Kidney capillary endothelial cell (primary cell): ENCODE measurements around the gene EPS8L2.

Source experiments
- DNase-seq: peaks from one replicate; pipeline ENCODE4 v3.0.0-alpha.2; 2018; ENCODE audit warnings: low spot score

The EPS8L2 gene

DNA sequence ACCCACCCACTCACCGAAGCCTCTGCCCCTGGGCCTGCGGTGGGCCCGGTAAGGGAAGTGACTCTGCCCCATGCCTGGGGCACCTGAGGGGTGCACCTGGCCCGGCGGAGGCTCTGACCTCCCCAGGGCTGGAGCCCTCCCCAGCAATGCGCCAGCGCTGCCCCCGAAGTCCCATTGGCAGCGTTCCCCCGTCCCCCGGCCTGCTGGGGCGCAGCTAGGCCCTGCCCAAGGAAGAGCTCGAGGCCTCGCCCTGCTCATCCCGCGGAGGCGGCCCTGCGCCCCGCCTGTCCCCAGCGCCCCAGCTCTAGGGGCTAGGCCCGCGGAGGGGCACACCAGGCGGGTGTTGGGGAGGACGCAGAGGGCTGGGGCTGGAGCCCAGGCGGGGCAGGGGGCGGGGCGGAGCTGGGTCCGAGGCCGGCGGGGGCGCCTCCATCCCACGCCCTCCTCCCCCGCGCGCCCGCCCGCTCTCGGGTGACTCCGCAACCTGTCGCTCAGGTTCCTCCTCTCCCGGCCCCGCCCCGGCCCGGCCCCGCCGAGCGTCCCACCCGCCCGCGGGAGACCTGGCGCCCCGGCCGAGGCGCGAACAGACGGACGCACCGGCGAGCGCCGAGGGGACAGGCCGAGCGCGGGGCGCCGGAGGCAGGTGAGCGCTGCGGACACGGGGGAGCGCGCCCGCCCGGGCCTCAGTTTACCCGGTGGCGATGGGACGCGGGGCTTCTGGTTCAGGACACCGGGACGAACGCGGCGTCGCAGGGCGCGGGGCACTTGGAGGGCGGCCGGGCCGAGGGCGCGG is at the start of gene EPS8L2:
EPS8L2 (plus strand) TSS at position 586 of the 793 bp plus-strand sequence. CDS start 3,177 bp downstream, outside the sequence.
- DNase-seq, result no peak

DNA sequence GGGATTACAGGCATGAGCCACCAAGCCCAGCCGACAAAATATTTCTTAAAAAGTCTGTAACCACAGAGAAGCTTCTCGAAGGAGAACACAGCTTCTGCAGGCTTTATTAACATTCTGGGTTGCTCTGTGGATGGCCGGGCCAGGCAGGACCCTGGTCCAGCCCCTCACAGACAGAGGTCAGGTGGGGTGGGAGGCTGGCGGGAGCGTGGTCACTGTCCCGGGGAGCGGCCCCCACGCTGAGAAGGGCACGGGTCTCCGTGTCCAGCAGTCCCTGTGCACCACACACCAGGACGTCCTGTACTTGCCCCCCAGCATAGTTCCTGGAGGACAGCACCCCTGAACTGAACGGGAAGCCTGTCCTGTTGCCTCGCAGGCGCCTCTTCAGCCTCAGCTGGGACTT is 49.6 kb upstream of the EPS8L2 start:
- no peak for DNase-seq

DNA sequence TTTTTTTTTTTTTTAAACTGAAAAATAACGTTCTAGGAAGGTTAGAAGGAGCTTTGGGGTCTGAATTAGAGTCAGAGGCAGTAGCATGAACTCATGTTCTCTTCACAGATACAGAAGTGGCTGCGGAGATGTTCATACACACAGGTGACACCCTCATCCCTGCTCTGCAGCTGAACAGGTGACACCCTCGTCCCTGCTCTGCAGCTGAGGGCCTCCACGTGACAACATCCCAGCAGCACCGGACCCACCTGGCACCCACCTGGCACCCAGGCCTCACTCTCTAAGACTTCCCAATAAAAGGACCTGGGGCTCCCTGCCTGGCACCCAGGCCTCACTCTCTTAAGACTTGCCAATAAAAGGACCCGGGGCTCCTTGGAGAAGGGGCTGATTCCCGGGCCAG is 49.2 kb upstream of the EPS8L2 start:
- DNase-seq, result no peak

DNA sequence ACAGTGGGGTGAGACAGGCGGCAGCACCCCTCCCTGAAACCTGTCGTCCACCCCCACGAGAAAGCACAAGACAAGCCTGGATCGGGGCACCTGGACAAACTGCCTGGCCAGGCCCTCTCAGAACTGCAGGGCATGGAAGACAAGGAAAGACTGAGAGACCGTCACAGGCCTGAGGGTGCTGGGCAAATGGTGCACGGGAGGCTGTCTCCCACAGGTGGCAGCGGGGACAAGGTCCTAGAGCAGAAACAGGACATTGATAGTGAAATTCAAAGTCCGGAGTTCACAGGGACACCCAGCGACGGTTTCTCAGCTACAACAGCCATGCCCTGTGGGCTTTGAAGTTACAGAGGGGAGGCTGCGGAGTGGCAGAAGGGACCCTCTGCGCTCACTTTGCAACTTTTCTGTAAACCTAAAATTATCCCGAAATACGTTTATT is 48.3 kb upstream of the EPS8L2 start:
- DNase-seq, result no peak

DNA sequence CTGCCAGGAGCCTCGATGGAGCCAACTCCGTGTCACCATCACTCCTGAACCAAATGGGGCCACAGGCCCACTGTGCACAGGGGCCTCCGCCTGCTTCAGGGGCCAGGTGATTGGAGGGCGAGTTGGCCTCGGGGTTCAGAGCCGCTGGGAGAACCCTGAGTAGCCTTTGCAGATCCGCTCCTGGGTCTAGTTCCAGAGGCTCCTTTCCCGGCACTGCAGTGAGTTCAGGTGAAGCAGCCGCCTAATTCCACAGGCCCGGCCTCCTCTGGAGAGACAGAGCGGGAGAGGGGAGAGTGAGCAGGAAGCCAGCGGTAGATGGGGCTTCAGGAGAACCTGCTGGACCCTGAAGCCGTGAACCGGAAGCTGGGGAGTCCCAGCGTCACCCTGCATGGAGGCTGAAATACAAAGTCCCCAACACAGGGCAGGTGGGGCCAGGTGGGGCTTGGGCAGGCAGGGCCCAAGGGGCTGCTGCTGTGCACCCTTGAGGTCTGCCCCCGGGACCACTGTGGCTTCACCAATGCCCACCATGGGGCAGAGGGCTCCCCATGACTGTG is 46.4 kb upstream of the EPS8L2 start:
- DNase-seq, result no peak

DNA sequence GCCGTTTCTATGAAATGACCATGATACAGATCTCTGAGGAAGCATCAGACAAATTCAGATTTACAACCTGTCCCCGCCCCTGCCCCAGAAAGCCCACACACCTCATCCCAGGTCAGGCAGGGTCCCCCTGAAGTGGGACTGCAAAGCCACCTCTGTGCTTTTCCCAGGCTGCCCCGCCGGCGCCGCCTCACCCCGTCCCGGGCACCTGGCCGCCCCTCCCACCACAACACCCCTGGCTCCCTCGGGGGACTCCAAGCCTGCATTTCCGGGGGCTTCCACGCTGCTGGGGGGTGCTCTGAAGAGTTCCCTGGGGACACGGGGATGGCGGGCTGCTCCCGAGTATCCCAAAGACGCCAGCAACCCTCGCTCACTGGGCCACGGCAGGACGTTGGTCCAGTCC is 45.8 kb upstream of the EPS8L2 start:
- DNase-seq, result no peak

DNA sequence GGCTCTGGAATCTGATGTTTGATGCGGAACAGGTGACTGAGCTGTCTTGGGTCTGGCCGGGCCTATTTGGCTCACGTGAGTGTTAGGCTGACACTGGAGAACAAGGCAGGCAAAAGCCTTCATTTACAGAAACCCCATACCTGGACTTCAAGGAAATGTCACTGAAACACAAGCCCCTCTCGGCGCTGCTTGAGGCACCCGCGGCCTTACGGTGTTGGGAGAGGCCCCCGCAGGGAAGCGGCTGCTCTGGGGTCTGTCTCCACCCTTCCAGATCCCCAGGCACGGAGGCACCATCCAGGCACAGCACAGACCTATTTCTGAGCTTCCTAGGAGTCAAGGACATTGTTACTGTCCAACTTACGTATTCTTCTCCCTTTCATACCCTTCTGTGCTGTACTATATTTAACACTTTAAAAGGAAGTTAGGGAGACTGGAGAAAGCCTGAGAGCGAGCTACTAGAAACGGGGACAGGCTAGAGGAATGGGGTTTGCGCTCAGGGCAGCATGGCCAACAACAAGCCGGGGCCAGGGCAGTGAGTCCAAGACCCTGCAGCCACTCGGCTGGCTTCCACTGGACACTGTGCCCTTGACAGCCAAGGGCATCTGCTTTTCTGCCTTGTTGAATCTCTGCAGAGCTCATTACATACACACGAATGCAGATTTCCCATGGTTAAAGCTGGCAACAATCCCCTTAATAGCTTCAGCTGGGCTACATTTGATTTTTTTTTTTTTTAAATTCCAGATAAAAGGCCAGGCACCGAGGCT is 45.2 kb upstream of the EPS8L2 start:
- DNase-seq, result no peak

DNA sequence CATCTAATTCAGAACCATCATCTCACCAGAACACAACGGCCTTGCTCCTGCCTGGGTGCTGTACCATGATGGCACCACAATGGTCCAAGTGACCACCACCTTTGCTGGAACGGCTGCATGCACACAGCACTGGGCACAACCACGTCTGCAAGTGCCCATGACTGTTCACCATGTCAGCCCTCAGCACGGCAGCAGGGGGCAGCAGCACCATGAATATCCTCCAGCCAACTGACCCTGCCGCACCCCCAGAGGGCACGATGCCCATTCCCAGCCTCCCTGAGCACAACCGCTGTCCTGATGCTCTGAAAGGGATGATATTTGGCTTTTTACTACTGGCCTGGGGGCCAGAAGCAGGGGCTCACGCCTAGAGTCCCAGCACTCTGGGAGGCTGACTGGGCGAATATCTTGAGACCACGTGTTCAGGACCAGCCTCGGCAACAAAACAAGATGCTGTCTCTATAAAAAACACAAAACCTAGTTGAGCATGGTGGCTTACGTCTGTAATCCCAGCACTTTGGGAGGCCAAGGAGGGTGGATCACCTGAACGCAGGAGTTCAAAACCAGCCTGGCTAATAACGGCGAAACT is 43.2 kb upstream of the EPS8L2 start:
- peak; percentile 38 for DNase-seq

DNA sequence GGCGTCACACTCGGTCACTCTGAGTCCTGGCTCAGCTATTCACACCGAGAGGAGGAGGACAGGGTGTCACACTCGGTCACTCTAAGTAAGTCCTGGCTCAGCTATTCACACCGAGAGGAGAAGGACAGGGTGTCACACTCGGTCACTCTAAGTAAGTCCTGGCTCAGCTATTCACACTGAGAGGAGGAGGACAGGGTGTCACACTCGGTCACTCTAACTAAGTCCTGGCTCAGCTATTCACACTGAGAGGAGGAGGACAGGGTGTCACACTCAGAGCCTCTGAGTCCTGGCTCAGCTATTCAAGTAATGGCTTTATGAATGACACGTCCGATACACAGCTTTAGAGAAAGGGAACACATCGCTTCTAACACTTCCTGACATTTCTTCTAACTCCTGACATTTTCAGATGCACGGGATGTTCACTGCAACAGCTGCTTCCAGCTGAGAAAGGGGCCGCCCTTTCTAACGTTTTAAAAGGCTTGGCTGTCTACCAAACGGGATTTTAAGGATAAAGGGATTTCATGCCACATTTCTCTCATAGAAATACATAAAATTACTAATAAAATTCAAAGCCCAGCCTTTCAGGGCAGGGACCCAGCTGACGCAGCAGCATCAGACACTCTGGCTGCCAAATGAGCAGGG is 40.8 kb upstream of the EPS8L2 start:
- no peak for DNase-seq

DNA sequence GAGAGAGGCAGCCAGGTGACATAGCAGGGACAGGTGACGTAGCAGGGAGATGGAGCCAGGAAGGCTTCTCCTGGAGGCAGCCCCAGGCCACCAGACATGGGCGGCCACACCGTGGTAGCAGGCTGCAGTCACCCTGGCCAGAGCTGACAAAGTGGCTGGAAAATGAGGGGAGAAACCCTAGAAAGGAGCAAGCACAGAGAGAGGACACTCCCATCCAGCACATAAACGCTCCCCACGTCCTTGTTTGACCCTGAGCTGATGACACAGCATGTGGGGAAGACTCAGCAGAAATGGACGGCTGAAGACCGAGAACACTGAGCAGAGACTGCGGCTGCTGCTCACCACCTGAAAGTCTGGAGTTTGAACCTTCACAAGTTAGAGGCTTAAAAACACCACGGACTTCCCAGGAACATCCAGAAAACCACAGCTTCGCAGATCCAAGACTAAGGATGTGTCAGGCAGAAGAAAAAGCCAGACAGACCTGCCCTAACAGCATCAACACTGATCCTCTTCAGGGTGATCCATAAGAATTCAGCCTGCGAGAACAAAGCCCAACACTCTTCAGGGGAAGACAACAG is 40.2 kb upstream of the EPS8L2 start:
- DNase-seq, result no peak

DNA sequence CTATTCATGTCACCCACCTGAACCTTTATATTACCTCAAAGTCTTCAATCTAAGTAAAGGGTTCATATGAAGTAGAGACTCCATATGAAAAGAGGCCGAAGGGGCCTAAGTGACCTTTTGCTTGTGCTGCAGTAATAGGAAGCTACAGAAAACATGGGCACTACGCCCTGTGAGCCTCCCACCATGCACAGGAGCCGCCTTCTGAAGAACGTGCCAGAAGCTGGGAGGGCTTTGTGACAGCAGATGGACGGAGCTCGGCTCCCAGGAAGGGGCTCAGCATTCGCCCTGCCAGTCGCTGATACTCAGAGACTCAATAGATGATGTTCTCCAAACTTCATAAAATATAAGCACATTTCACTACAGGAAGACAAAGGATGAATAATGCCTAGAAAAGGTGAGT is 32.2 kb upstream of the EPS8L2 start:
- no peak for DNase-seq

DNA sequence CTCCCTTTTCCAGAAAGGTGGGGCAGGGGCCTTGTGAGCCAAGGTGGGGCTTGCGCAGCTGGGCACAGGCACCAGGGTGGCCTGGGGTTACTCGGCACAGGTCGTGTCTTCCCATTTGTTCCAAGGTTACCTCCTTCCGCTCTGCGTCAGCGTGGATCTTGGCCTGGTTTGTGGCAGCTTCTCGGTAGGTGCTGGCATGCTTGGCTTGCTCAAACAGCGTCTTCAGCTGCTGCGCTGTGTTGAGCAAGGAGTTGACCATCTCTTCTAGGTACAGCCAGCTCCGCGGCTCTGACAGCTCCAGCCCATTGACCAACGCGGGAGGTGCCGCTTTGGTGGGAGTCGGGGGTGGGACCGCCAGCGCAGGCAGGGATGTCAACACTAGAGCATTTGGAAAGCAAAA is 31.6 kb upstream of the EPS8L2 start:
- DNase-seq, result no peak

DNA sequence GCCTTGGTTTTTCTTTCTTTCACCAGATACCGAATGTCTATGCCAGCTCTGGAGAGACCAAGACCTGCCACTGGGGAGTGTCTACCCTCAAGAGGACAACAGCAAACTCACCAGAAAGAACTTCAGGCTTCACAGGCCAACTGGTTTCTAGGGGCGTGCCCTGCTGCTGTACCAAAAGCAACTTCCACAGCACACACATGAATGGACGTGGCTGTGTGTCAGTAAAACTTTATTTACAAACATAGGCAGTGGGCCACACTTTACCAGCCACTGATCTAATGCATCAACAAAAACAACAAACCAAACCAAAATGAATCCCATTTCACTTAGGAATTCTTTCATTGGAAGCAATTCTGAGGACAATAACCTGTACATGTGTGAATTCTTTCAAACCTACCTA is 27.7 kb upstream of the EPS8L2 start:
- DNase-seq, result no peak

DNA sequence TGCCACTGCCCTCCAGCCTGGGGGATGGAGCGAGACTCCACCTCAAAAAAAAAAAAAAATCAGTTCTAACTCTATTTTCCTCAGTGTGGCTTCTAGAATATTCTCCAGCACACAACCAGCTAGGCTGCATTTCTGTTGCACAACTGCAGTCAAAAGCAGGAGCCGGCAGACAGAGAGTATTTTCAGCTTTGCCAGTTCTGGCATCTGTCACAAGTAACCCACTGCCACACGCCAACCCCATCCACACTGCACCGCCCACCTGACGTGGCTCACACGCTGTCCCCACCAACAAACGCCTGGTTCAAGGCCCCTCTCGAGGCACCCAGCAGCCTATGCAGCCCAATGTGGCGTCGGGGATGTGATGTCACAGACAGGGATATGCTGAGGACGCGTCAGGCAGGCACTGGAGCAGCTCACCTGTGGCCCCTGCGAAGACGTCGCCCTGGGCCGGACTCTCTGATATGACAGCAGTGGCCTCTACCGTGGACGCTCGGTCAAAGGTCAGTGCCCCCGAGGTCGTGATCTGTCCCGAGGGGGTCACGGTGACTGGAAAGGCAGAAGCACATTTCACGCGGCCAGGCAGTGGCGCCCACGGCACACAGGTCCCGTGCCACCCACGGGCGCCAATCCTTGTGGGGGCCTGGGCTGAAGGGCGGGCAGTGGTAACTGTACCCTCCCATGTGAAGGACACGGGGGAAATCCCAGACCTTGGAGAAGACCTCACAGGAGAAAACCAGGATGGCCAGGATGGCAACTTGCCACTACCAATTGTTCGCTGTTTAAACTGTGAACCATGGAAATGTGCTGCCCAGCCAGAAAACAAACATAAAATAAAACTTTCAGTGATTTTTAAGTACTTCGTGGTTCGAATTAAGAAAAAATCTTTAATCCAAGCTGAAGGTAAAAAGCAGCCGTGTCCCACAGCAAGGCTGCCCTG is 26.5 kb upstream of the EPS8L2 start:
- DNase-seq, result no peak

DNA sequence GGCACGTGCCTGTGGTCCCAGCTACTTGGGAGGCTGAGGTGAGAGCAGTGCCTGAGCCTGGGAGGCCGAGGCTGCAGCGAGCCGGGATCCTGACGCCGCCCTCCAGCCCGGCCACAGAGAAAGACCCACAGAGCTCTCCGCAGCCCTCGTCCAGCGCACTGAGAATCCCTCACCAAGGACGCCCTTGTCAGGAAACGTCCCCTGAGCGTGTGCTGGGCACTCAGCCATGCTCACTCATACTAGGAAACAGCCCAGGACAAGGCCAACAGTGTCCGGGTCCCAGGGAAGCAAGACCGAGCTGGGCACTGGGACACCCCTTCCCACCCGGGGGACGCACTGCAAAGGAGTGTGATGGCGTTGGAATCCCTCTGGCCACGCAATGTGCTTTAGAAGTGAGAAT is 25.6 kb upstream of the EPS8L2 start:
- DNase-seq, result no peak

DNA sequence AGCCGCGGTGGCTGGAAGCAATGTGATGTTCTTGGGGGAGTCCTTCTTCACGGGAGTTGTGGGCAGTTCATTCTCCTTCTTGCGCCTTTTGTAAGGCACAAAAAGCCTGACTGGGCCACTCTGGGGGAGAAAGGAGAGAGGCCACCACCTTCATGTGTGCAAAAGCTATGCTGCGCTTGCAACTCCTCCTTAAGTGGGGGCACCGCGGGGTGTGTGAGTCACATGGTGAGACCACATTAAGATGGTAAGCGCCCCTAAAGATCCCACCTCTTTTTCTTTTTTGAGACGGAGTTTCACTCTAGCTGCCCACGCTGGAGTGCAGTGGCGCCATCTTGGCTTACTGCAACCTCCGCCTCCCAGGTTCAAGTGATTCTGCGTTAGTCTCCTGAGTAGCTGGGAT is 25.1 kb upstream of the EPS8L2 start:
- DNase-seq, result no peak

DNA sequence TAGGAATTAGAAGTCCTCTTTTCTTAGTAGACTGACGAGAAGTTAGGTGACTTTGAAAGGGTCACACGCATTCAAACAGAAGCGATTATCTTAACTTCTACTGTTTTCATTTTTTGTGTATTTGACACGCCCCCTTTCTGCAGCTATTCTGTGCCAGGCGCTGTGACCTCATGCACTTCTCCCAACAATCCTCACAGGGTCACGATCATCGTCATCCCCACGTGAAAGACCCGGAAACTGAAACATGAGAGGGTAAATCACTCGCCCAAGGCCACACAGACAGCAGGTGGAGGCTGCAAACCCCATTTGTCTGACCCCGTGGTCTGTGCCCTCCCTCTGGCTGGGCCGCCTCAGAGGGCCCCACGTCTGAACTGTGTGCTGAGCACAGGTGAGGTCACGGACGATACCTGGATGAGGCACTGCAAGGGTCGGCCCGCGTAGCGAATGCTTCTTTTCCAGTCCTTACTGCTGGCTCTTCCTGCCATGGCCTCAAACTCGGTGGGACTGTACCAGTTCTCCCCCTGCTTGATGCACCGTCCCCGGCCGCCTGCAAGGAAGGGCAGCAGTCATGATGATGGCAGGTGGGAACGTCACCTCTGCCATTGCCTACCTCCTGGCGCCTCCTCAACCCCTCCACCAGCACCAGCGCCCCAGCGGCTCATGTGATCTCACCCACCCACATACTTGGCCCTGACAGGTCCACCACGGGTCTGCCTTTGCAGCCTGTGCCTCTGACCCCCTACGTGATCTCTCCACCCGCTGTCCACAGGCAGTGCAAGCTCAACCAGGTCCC is 19.4 kb upstream of the EPS8L2 start:
- DNase-seq, result no peak

DNA sequence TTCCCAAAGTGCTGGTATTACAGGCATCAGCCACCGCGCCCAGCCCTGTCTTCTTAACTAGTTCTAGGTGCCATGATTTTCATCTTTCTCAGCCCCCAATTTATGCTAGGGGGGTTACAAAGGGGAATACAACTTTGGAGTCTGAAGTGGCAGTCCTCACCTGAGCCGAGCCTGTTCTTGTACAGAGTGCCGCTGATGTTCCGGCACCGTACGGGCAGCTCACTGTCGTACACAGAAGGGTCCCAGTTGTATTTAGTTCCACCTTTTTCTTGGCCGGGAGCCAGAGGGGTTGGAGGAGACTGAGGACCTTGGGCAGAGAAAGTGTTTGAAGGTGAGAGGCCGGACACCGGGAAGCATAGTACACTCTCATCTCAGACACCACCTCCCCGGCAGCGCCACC is 18.3 kb upstream of the EPS8L2 start:
- DNase-seq, result no peak

DNA sequence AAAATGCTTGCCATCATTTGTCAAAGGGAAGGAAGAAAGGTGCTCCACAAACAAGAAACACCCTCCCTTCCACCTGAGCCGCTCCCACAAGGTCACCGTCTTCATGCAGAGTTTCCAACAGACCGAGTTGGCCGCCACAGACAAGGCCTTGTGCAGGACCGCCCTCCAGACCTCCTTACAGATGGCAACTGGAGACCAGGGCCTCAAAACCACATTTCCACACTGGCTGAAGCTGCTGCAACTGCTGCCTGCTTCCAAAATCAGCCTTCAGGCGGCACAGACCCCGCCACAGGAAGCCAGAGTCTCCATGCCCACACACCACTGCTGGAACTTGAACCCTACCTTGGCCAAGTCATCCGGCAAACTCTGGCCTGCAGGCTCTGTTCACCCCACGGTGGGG is 17.4 kb upstream of the EPS8L2 start:
- no peak for DNase-seq

DNA sequence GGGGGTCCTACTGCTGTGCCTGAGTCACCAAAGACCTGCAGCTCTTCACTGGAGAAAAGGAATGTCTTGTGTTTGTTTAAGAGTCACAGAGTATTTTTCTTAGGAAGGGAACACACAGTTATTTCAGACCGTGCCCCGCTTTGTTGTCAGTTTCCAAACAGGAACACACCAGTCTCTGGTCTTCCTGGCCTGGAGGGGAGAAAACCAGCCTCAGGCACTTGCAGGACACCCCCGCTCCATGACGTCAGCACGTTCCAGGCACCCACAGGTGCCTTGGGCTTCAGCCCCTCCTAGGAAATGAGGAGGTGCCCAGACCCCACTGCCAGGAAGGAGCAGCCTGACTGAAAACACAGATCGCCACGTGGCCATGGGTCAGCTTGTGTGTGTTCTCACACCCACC is 16.4 kb upstream of the EPS8L2 start:
- no peak for DNase-seq
